Measurements from ENCODE around the gene PPFIBP2.

Gene PPFIBP2

GRCh38 chr11:7494086-7494745 lies 19.6 kb upstream of the PPFIBP2 start:
- Histone ChIP-seq H3K79me2 (ENCODE audit: low read length) (no peaks in the 10 kb centered on the region), H3K9me2 (replicated peaks; ENCODE audit: insufficient read depth, low read length) (no peaks in the 10 kb centered on the region), H3K27me3 (replicated peaks; ENCODE audit: insufficient read depth, low read length) (no peaks in the 10 kb centered on the region), H4K20me1 (ENCODE audit: insufficient read depth, low read length) (no peaks in the 10 kb centered on the region), H3F3A (ENCODE audit: insufficient read depth, low read length) (no peaks in the 10 kb centered on the region), H3K4me1 (ENCODE audit: low read length) (no peaks in the 10 kb centered on the region), H2AFZ (ENCODE audit: low read length) (no peak overlapping the region), H3K9ac (ENCODE audit: low read length) (no peak overlapping the region), H3K4me2 (ENCODE audit: low read depth, low read length) (no peak overlapping the region), H3K9me3 (replicated peaks; ENCODE audit: insufficient read depth, low read length) (no peaks in the 10 kb centered on the region), H3K4me3 (ENCODE audit: low read length) (no peak overlapping the region), H3K27ac (ENCODE audit: low read length) (no peak overlapping the region), H3K36me3 (replicated peaks; ENCODE audit: insufficient read depth, low read length) (no peaks in the 10 kb centered on the region)
- TF ChIP-seq CTCF (IDR thresholded peaks at IDR 0.05; ENCODE audit: low read length), result no peak
- no peak for DNase-seq

- TF ChIP-seq EZH2 (optimal IDR thresholded peaks at IDR 0.05; ENCODE audit: low read depth, low read length) (no peak), EZH2phosphoT487 (IDR thresholded peaks at IDR 0.05; ENCODE audit: low read length) (no peak), CTCF (IDR thresholded peaks at IDR 0.05; ENCODE audit: low read length) (no peak)
- H3F3A ChIP-seq (ENCODE audit: insufficient read depth, low read length), result no peaks in the 10 kb centered on the region
- H3K79me2 ChIP-seq (ENCODE audit: low read length), result no peaks in the 10 kb centered on the region
- no peak overlapping the region for H3K4me3 ChIP-seq (ENCODE audit: low read length)
- no peak overlapping the region for H3K9ac ChIP-seq (ENCODE audit: low read length)
- no peak overlapping the region for H3K27ac ChIP-seq (ENCODE audit: low read length)
- H3K27me3 ChIP-seq (replicated peaks; ENCODE audit: insufficient read depth, low read length), result no peaks in the 10 kb centered on the region
- DNase-seq, result no peak
- no peaks in the 10 kb centered on the region for H3K9me3 ChIP-seq (replicated peaks; ENCODE audit: insufficient read depth, low read length)
- no peaks in the 10 kb centered on the region for H4K20me1 ChIP-seq (ENCODE audit: insufficient read depth, low read length)
- no peaks in the 10 kb centered on the region for H3K36me3 ChIP-seq (replicated peaks; ENCODE audit: insufficient read depth, low read length)
- no peaks in the 10 kb centered on the region for H3K9me2 ChIP-seq (replicated peaks; ENCODE audit: insufficient read depth, low read length)
- H3K4me2 ChIP-seq (ENCODE audit: low read depth, low read length), result no peak overlapping the region
- no peaks in the 10 kb centered on the region for H3K4me1 ChIP-seq (ENCODE audit: low read length)
- H2AFZ ChIP-seq (ENCODE audit: low read length), result no peak overlapping the region
These were observed 17.8 kb upstream of the PPFIBP2 start for GRCh38 chr11:7495882-7496551.

- H3K36me3 ChIP-seq (replicated peaks; ENCODE audit: insufficient read depth, low read length), result no peaks in the 10 kb centered on the region
- H3K9ac ChIP-seq (ENCODE audit: low read length), result no peak overlapping the region
- H3K4me3 ChIP-seq (ENCODE audit: low read length), result no peak overlapping the region
- no peaks in the 10 kb centered on the region for H3K79me2 ChIP-seq (ENCODE audit: low read length)
- H3K9me3 ChIP-seq (replicated peaks; ENCODE audit: insufficient read depth, low read length), result no peaks in the 10 kb centered on the region
- H3K4me1 ChIP-seq (ENCODE audit: low read length), result peaks cover 12% of the 10 kb centered on the region
- H3K27me3 ChIP-seq (replicated peaks; ENCODE audit: insufficient read depth, low read length), result no peaks in the 10 kb centered on the region
- H3K27ac ChIP-seq (ENCODE audit: low read length), result no peak overlapping the region
- H4K20me1 ChIP-seq (ENCODE audit: insufficient read depth, low read length), result no peaks in the 10 kb centered on the region
- no peak for DNase-seq
- H3K4me2 ChIP-seq (ENCODE audit: low read depth, low read length), result no peak overlapping the region
- H3K9me2 ChIP-seq (replicated peaks; ENCODE audit: insufficient read depth, low read length), result no peaks in the 10 kb centered on the region
- H3F3A ChIP-seq (ENCODE audit: insufficient read depth, low read length), result no peaks in the 10 kb centered on the region
- H2AFZ ChIP-seq (ENCODE audit: low read length), result no peak overlapping the region
- no peak for TF ChIP-seq EZH2phosphoT487 (IDR thresholded peaks at IDR 0.05; ENCODE audit: low read length)
- no peak for TF ChIP-seq EZH2 (optimal IDR thresholded peaks at IDR 0.05; ENCODE audit: low read depth, low read length)
- no peak for TF ChIP-seq CTCF (IDR thresholded peaks at IDR 0.05; ENCODE audit: low read length)
These were observed 15.6 kb upstream of the PPFIBP2 start for GRCh38 chr11:7498193-7498592.
